ENCODE measurements around the gene TMEM154. TPM values are rescaled to one million over a fixed set of nuclear protein-coding genes. Genes with fewer than 3 reads are reported as not detected.

Gene TMEM154
- total and polyA plus RNA-seq, 2 donors = 4.1 to 5.5 TPM

DNA sequence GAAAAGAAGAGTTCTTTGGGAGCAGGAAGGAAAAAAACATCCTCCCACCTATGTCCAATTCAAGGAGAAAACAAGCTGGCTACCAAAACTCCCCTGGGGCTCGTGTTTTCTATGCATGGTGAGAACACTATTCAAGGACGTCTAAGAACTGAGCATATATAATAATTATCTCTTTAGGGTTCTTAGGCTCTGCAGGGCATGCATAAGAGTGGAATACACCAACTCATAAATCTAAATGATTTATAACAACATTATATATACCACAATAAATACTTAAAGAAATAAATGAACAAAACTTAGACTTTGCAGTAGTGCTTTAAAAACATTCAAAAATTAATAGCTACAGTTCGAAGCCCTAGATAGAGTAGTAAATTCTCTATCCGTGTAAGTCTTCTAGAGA is 19.5 kb upstream of the TMEM154 start:
- no peaks in the 10 kb centered on the region for H3K9me3 ChIP-seq (ENCODE audit: control insufficient read depth in 2 of 2, insufficient read depth in 1 of 2, low read length in 1 of 2)
- no peak overlapping the region for H3K4me3 ChIP-seq (ENCODE audit: low read length in 2 of 2)
- peaks cover 0 to 2% of the 10 kb centered on the region in 2 donors for H3K27me3 ChIP-seq (ENCODE audit: control insufficient read depth in 2 of 2, insufficient read depth in 1 of 2, low read length in 1 of 2)
- no peak overlapping the region for H3K27ac ChIP-seq (ENCODE audit: low read depth in 1 of 2, low read length in 1 of 2)
- H3K36me3 ChIP-seq (ENCODE audit: control insufficient read depth in 2 of 2, insufficient read depth in 2 of 2, low read length in 1 of 2) = no peaks in the 10 kb centered on the region
- 88% methylated on average over 4 of the region's 4 CpGs for WGBS
- no peak for DNase-seq (ENCODE audit: low read depth in 6 of 9, low spot score in 9 of 9)
- no peaks in the 10 kb centered on the region for H3K4me1 ChIP-seq (ENCODE audit: control insufficient read depth in 2 of 2, insufficient read depth in 2 of 2, low read length in 2 of 2)

DNA sequence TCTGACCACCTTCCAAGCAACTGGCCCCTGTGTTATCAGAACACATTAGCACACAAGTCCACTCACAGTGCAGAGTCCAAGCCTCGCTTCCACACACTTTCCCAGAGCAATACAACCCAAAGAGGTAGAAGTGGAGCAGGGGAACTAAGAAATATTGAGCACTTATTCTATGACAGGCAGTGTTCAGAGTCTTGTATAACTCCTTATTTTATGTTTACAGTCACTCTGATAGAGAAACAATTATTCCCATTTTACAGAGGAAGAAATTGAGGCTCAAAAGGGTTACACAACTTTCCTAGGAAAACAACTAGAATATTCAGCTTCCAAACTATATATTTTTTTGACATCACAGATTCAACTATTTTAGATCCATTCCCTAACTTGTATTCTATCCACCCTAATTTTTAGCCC is 18.3 kb upstream of the TMEM154 start:
- Histone ChIP-seq H3K27me3 (ENCODE audit: control insufficient read depth in 2 of 2, insufficient read depth in 1 of 2, low read length in 1 of 2) (peaks cover 0 to 2% of the 10 kb centered on the region in 2 donors), H3K27ac (ENCODE audit: low read depth in 1 of 2, low read length in 1 of 2) (no peak overlapping the region)
- WGBS = 49% methylated on average over 1 of the region's 1 CpG

DNA sequence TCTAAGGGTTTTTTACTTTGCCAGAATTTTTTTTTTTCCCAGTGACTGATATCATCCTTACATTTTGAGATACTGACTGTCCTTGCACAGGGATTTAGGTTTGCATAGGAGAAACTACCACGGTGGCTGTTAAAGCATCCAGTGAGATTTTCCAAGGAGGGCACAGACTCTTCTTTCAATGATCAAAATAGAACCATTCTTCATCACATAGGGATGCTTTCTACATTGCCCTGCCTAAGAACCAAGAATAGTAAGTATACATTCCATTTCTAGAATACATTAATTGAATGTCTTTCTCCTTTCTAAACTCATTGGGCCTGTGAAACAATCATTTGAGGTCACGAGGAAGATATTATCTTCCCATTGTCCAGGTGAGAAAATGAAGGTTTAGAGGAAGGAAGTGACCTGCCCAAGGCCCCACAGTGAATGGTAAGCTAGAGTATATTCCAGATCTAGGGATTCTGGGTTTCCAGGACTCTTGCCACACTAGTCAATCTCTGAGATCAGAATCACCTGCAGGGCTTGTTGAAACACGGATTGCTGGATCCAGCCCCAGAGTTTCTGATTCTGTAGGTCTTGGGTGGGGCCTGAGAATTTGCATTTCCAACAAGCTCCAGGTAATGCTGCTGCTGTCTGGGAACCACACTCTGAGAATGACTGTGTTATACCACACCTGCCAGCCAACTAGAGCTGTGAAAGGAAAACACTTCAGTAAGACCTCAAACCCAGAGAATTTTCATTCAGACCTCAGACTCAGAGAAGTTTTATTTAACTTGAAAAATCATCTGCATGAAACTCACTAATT is 17.7 kb upstream of the TMEM154 start:
- WGBS = 94% methylated on average over 3 of the region's 3 CpGs
- Histone ChIP-seq H3K27me3 (ENCODE audit: control insufficient read depth in 2 of 2, insufficient read depth in 1 of 2, low read length in 1 of 2) (peaks cover 0 to 2% of the 10 kb centered on the region in 2 donors), H3K27ac (ENCODE audit: low read depth in 1 of 2, low read length in 1 of 2) (no peak overlapping the region), H3K9me3 (ENCODE audit: control insufficient read depth in 2 of 2, insufficient read depth in 1 of 2, low read length in 1 of 2) (no peaks in the 10 kb centered on the region), H3K4me1 (ENCODE audit: control insufficient read depth in 2 of 2, insufficient read depth in 2 of 2, low read length in 2 of 2) (no peaks in the 10 kb centered on the region), H3K36me3 (ENCODE audit: control insufficient read depth in 2 of 2, insufficient read depth in 2 of 2, low read length in 1 of 2) (no peaks in the 10 kb centered on the region), H3K4me3 (ENCODE audit: low read length in 2 of 2) (no peak overlapping the region)
- no peak for DNase-seq (ENCODE audit: low read depth in 6 of 9, low spot score in 9 of 9)

More for the DNA sequence above, 18.3 kb upstream of the TMEM154 start:
- Histone ChIP-seq H3K9me3 (ENCODE audit: control insufficient read depth in 2 of 2, insufficient read depth in 1 of 2, low read length in 1 of 2) (no peaks in the 10 kb centered on the region), H3K36me3 (ENCODE audit: control insufficient read depth in 2 of 2, insufficient read depth in 2 of 2, low read length in 1 of 2) (no peaks in the 10 kb centered on the region), H3K4me3 (ENCODE audit: low read length in 2 of 2) (no peak overlapping the region), H3K4me1 (ENCODE audit: control insufficient read depth in 2 of 2, insufficient read depth in 2 of 2, low read length in 2 of 2) (no peaks in the 10 kb centered on the region)
- DNase-seq (ENCODE audit: low read depth in 6 of 9, low spot score in 9 of 9) = no peak

DNA sequence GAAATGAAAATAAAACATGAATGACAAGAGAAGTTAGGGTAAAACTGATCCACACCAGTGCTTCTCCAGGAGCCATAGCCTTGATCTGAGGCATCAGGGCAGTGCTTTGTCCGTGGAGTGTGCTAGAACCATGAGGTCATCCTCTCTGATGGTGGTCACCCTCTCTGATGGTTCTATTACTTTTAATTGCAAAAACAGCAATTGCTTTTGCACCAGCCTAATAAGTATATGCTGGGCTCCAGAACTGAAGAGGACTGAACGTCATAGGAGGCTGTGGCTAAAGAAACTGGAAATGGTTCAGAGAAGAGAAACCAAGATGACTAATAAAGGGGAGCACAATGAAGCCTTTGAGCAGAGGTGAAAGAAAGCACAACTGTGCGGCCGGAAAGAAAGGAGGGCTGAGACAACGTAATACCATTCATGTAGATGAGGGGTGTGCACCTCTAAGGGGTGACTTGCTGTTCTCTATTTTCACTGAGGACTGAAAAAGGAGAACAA is 17.0 kb upstream of the TMEM154 start:
- Histone ChIP-seq H3K9me3 (ENCODE audit: control insufficient read depth in 2 of 2, insufficient read depth in 1 of 2, low read length in 1 of 2) (no peaks in the 10 kb centered on the region), H3K27ac (ENCODE audit: low read depth in 1 of 2, low read length in 1 of 2) (no peak overlapping the region), H3K36me3 (ENCODE audit: control insufficient read depth in 2 of 2, insufficient read depth in 2 of 2, low read length in 1 of 2) (no peaks in the 10 kb centered on the region), H3K4me3 (ENCODE audit: low read length in 2 of 2) (no peak overlapping the region), H3K4me1 (ENCODE audit: control insufficient read depth in 2 of 2, insufficient read depth in 2 of 2, low read length in 2 of 2) (no peaks in the 10 kb centered on the region), H3K27me3 (ENCODE audit: control insufficient read depth in 2 of 2, insufficient read depth in 1 of 2, low read length in 1 of 2) (peaks cover 0 to 2% of the 10 kb centered on the region in 2 donors)
- WGBS = 91% methylated on average over 5 of the region's 5 CpGs
- DNase-seq (ENCODE audit: low read depth in 6 of 9, low spot score in 9 of 9) = peak in 1 of 9 donors; percentile 26

DNA sequence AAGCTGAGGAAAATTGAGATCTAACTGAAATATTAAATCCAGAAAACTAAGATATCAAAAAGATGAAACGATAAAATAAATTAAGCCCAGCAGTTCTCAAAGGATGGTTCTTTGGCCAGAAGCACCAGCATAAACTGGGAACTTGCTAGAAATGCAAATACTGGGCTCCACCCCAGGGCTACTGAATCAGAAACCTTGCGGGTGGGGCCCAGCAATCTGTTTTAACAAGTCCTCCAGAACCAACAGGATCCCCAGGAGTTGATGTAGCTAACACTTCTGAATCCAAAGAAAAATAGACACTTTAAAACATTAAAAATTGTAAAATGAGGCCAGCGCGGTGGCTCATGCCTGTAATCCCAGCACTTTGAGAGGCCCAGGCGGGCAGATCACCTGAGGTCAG is 14.1 kb upstream of the TMEM154 start:
- Histone ChIP-seq H3K4me3 (ENCODE audit: low read length in 2 of 2) (no peak overlapping the region), H3K4me1 (ENCODE audit: control insufficient read depth in 2 of 2, insufficient read depth in 2 of 2, low read length in 2 of 2) (no peaks in the 10 kb centered on the region), H3K9me3 (ENCODE audit: control insufficient read depth in 2 of 2, insufficient read depth in 1 of 2, low read length in 1 of 2) (no peaks in the 10 kb centered on the region), H3K27ac (ENCODE audit: low read depth in 1 of 2, low read length in 1 of 2) (no peak overlapping the region), H3K27me3 (ENCODE audit: control insufficient read depth in 2 of 2, insufficient read depth in 1 of 2, low read length in 1 of 2) (no peaks in the 10 kb centered on the region), H3K36me3 (ENCODE audit: control insufficient read depth in 2 of 2, insufficient read depth in 2 of 2, low read length in 1 of 2) (no peaks in the 10 kb centered on the region)
- 99% methylated on average over 5 of the region's 5 CpGs for WGBS
- DNase-seq (ENCODE audit: low read depth in 6 of 9, low spot score in 9 of 9) = no peak

DNA sequence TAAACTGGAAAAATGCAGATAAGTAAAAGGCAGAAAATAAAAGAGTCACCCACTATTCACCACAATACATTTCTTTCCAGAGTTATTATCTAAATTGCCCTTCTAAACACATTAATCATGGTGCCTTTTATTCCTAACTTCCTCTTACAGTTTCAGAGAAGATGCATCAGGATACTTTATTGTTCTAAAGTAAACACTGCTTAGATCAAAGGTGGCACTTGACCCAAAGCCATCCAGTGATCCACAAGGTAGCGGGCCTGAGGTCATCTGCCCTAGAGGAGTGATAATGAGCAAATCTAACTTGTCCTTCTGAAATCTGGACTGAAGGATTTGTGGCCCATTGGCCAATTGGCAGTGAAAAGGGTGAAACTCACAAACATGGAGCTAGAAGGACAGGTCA is 12.0 kb upstream of the TMEM154 start:
- no peak for DNase-seq (ENCODE audit: low read depth in 6 of 9, low spot score in 9 of 9)
- Histone ChIP-seq H3K36me3 (ENCODE audit: control insufficient read depth in 2 of 2, insufficient read depth in 2 of 2, low read length in 1 of 2) (no peaks in the 10 kb centered on the region), H3K27ac (ENCODE audit: low read depth in 1 of 2, low read length in 1 of 2) (no peak overlapping the region), H3K4me1 (ENCODE audit: control insufficient read depth in 2 of 2, insufficient read depth in 2 of 2, low read length in 2 of 2) (no peaks in the 10 kb centered on the region), H3K9me3 (ENCODE audit: control insufficient read depth in 2 of 2, insufficient read depth in 1 of 2, low read length in 1 of 2) (no peaks in the 10 kb centered on the region), H3K27me3 (ENCODE audit: control insufficient read depth in 2 of 2, insufficient read depth in 1 of 2, low read length in 1 of 2) (no peaks in the 10 kb centered on the region), H3K4me3 (ENCODE audit: low read length in 2 of 2) (no peak overlapping the region)
- WGBS = 98% methylated on average over 1 of the region's 1 CpG

DNA sequence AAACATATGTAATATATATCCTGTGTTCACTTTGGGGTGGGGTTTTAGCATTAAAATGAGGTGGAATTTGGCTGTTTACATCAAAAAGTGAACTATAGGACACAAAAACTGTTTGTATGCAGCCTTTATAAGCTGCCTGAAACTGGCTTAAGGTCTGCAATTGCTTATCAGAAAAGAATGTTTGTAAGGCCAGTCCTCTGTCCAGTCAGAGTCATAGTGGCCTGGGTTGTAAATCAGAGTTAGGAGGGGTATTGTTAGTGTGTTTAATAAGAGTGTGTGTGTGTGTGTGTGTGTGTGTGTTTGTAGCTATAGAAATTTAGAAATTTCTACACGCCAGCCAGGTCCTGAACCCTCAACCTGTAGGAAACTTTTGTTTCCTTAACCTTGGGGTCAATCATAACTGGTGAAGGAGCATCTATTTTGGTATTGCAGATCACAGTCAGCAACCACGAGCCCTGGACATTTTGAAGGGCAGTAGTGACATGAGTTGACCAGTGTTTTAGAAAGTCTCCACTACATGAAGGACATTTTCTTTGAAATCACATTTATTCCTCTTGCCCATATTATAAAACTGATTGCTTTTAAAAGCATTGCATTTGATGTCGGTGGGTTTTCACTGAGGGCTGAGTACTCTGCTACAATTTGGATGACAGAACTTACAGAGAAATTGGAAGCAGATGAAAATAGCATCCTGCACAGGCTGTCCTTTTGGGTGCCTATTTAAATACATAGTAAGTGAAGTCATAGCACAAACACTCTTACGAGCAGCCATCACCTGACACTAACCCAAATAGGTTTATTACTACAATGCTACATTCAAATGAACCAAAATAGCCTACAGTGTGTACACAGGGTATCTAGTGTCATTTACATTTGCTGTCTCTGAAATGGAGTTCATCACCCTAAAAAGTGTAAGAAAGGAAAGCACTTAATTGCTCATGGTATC is 11.2 kb upstream of the TMEM154 start:
- H3K27me3 ChIP-seq (ENCODE audit: control insufficient read depth in 2 of 2, insufficient read depth in 1 of 2, low read length in 1 of 2) = no peaks in the 10 kb centered on the region
- 96% methylated on average over 4 of the region's 4 CpGs for WGBS
- no peaks in the 10 kb centered on the region for H3K4me1 ChIP-seq (ENCODE audit: control insufficient read depth in 2 of 2, insufficient read depth in 2 of 2, low read length in 2 of 2)
- no peak overlapping the region for H3K4me3 ChIP-seq (ENCODE audit: low read length in 2 of 2)
- DNase-seq (ENCODE audit: low read depth in 6 of 9, low spot score in 9 of 9) = no peak
- no peaks in the 10 kb centered on the region for H3K9me3 ChIP-seq (ENCODE audit: control insufficient read depth in 2 of 2, insufficient read depth in 1 of 2, low read length in 1 of 2)
- no peak overlapping the region for H3K27ac ChIP-seq (ENCODE audit: low read depth in 1 of 2, low read length in 1 of 2)
- H3K36me3 ChIP-seq (ENCODE audit: control insufficient read depth in 2 of 2, insufficient read depth in 2 of 2, low read length in 1 of 2) = no peaks in the 10 kb centered on the region

DNA sequence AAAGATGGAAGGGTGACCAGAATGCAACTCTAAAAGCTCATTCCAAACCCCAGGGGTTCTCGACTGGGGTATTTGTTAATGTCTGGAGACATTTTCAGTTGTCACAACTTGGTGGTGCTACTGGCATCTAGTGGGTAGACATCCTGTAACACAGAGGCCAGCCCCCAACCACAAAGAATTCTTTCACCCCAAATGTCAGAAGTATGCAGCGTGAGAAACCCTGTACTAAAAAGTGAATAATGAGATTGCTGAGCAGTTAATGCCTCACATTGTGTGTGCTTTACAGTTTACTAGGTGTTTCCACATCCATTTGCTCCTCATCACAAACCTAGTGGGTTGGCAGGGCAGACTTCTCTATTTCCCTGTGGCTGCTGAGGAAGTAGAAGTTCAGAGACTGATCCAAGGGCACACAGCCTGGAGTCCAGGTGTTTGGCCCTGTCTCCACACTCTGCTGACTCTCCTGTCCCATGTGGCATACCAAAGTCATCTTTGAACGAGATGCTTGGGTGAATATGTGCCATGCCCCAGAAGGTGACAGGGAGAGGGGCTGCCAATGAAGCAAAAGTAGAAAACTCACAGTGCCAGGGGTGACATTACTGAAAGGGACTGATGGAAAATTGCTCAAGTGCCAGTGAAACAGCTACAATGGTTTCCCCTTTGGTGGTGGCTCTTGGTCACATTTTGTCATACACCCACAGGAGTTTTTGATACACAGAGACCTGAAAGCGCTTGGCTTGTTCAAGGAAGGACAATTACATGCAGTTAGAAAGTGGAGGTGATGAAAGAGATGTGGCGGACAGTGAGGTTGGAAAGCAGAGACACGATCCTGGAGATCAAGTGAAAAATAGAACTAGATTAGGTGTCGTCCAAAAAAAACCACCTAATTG is 10.1 kb upstream of the TMEM154 start:
- H3K4me3 ChIP-seq (ENCODE audit: low read length in 2 of 2) = no peak overlapping the region
- no peaks in the 10 kb centered on the region for H3K27me3 ChIP-seq (ENCODE audit: control insufficient read depth in 2 of 2, insufficient read depth in 1 of 2, low read length in 1 of 2)
- H3K9me3 ChIP-seq (ENCODE audit: control insufficient read depth in 2 of 2, insufficient read depth in 1 of 2, low read length in 1 of 2) = no peaks in the 10 kb centered on the region
- DNase-seq (ENCODE audit: low read depth in 6 of 9, low spot score in 9 of 9) = no peak
- no peaks in the 10 kb centered on the region for H3K36me3 ChIP-seq (ENCODE audit: control insufficient read depth in 2 of 2, insufficient read depth in 2 of 2, low read length in 1 of 2)
- H3K4me1 ChIP-seq (ENCODE audit: control insufficient read depth in 2 of 2, insufficient read depth in 2 of 2, low read length in 2 of 2) = no peaks in the 10 kb centered on the region
- WGBS = 88% methylated on average over 7 of the region's 7 CpGs
- H3K27ac ChIP-seq (ENCODE audit: low read depth in 1 of 2, low read length in 1 of 2) = no peak overlapping the region

Measured in thymus (tissue), 11 donors.